GM12801 (cell line): Measurements from ENCODE around the gene PNLIPRP3.

ENCODE experiments used
- CTCF ChIP-seq: IDR thresholded peaks from one replicate; pipeline ENCODE4 v1.5.1; 2011; ENCODE audit warnings: control low read depth; ENCODE audit not compliant: insufficient read length; ENCODE audit errors: extremely low read depth

PNLIPRP3 gene

GRCh38 chr10:116470071-116470470 lies 42.4 kb downstream of the PNLIPRP3 start:
- TF ChIP-seq CTCF: no peak

- TF ChIP-seq CTCF: no peak
These were observed 43.2 kb downstream of the PNLIPRP3 start for GRCh38 chr10:116470768-116471415.

- TF ChIP-seq CTCF: no peak
These were observed 45.2 kb downstream of the PNLIPRP3 start for GRCh38 chr10:116472891-116473290.

- TF ChIP-seq CTCF: no peak
These were observed 48.2 kb downstream of the PNLIPRP3 start for GRCh38 chr10:116475866-116476265.

GRCh38 chr10:116476461-116476860 lies 48.8 kb downstream of the PNLIPRP3 start:
- TF ChIP-seq CTCF: no peak

GRCh38 chr10:116477986-116478664 lies 50.5 kb downstream of the PNLIPRP3 start:
- no peak for TF ChIP-seq CTCF

- no peak for TF ChIP-seq CTCF
These were observed 59.3 kb downstream of the PNLIPRP3 start for GRCh38 chr10:116486770-116487448.
